Left colon (tissue), 2 donors: ENCODE results near the gene HABP2. TPM values are rescaled to one million over a fixed set of nuclear protein-coding genes. Genes with fewer than 3 reads are reported as not detected.

Experiments
- ATAC-seq: fragments of 200-7000 bp; cut with Tn5 transposase; one replicate; pipeline ENCODE4 v1.9.1; 2020; ENCODE audit warnings: mild to moderate bottlenecking, moderate library complexity
- DNase-seq, 2 donors: peaks; one replicate each; pipeline ENCODE4 v3.0.0-alpha.2; 2020
- intact Hi-C, 2 donors: fragments of 100-400 bp; cut with DNase I in 1 of 2; cut with micrococcal nuclease in 1 of 2; formaldehyde crosslinking; loops; one replicate each; pipeline versions ENCODE4 v1.11.2 to v1.14.0; 2022; cut with DNase I, micrococcal nuclease
- long read RNA-seq: library from polyadenylated mRNA; unstranded; transcript quantifications from one replicate; pipeline ENCODE4 v2.0.0, GENCODE V29; 2021
- total RNA-seq, 2 donors: library from RNA; stranded (reverse); fragmentation: NEBNext Ultra II Directional; extraction: Animal tissue kit (Norgen Biotek cat#: 25700); gene quantifications; one replicate each; pipeline ENCODE4 v1.2.1, GENCODE V29; 2021
- donor health status: DM: no; HTN: no; CAD: no.
- donor health status: DM: yes; HTN: yes; CAD: no.

HABP2 gene
- total RNA-seq: not detected
- long read RNA-seq: 0 reads

- intact Hi-C loops: no loop called here
- ATAC-seq: no peak
- DNase-seq: no peak
Measured at GRCh38 chr10:113552701-113553100, at the start of gene HABP2. Gene HABP2 (plus strand): TSS chr10:113553053. CDS start chr10:113553122, 69 bp downstream.

- ATAC-seq (no peak), DNase-seq (no peak)
- intact Hi-C loops: no loop called here
Measured at GRCh38 chr10:113503930-113504329, 48.9 kb upstream of the HABP2 start.

DNA sequence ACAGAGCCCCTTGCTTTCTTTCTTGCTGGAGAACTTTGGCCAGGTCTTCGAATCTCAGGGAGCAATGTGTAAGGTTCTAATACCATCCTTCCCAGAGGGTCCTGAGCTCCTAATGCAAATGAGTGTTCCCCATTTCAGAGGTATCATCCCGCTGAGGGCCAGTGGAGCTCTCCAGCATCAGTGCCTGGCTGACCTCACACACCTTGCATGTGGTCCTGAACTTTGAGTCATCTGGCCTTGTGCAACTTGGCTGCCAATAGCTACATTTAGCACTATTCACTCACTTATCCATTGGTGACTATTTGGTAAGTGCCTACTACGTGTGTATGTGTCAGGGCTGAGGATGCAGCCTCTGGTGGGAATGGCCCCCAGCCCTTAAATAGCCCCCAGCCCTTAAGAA, 48.4 kb upstream of the HABP2 start:
- no peak for ATAC-seq
- DNase-seq: no peak
- intact Hi-C loops: no loop called here

GRCh38 chr10:113506476-113506875, 46.4 kb upstream of the HABP2 start:
- DNase-seq: no peak
- intact Hi-C loops: no loop called here
- ATAC-seq: no peak

GRCh38 chr10:113511419-113511818, 41.4 kb upstream of the HABP2 start:
- intact Hi-C loops: no loop called here
- DNase-seq (no peak), ATAC-seq (no peak)

GRCh38 chr10:113515161-113515560, 37.7 kb upstream of the HABP2 start:
- ATAC-seq (no peak), DNase-seq (no peak)
- intact Hi-C loops: no loop called here

- no peak for ATAC-seq
- no peak for DNase-seq
- intact Hi-C loops: no loop called here
Measured at GRCh38 chr10:113515601-113516000, 37.3 kb upstream of the HABP2 start.

DNA sequence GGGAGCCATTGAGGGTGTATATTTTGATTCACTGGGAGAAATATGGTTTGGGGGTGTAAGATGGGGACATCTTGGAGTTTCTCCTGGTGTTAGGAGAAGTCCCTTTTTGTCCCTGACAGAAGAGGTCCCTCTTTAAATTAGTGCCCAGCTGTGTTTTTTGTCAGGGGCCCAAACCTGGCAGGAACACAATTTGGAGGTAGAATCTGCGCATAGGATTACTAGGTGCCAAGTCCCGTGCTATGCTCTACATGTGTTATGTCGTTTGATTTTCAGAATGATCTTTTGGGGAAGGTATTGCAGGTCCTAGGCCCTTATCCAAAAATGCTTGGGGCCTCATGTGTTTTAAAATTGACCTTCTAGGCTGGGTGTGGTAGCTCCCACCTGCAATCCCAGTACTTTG, 36.8 kb upstream of the HABP2 start:
- ATAC-seq (no peak), DNase-seq (no peak)
- intact Hi-C loops: no loop called here

DNA sequence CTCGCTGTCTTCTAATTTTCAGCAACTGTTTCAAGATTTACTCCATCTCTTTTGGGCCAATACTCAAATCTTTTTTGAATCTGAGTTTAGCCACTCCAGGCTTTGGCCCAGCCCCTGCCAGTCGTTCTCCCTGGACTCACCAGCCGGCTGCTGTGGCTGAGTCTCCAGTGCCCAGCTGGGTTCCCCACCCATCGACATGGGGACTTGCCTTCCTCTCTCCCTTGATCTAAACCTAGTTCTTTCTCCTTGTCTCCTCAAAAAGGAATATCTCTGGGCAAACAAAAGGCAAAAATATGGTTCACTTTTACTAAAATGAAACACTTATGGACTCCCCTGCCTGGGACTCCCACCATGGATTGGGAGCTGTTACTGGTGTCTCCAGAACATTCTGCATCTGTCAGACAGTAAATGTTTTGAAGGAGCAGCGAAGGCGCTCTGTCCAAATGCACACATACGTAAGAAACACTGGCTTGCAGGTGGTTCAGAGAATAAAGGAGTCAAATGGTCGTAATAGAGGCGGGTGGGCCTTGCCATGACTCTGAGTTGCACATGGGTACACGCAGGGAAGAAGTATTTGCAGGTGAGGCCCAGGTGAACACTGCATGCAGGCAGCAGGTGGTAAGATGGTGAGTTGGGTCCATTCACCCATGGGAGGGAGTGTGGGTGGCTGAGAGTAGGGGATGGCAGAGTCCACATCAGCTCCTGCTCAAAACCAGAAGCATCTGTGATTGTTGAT, 35.5 kb upstream of the HABP2 start:
- DNase-seq (no peak), ATAC-seq (no peak)
- intact Hi-C loops: no loop called here

DNA sequence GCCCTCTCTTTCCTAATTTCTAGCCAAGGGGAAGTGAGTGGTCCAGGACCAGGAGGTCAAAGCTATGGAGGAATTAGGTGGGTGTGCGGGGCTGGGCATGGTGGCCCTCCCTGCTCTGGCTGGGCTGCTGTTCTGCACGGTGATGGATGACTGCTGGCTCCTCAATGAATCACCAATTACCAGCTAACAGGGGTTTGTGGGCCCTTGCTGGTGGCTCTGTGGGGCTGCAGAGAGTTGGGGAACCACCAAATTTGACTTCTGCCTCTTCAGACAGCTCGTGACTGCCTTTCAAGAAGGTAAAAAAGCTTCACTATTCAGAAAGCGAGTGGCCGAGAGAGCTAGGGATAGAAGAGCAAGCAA, 35.0 kb upstream of the HABP2 start:
- DNase-seq: no peak
- intact Hi-C loops: no loop called here
- ATAC-seq: no peak

DNA sequence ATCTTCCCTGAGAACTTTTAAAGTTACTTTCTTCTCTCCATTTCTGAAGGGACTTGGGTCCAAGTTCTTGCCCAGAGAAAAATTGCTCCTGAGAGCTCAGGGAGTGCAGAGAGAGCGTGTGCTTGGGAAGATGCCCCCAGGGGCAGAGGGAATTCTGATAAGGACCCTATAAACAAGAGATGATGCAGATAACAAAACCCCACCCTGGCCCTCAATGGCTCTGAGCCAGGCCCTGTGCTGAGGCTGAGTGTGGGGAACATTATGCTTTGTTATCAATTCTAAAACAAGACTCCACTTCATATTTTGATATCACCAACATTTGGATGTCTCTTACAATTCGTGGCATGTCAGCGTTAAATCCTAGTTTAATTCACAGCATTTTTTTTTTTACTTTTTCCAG, 34.4 kb upstream of the HABP2 start:
- DNase-seq (no peak), ATAC-seq (no peak)
- intact Hi-C loops: no loop called here

GRCh38 chr10:113518816-113519591, 33.8 kb upstream of the HABP2 start:
- no peak for ATAC-seq
- intact Hi-C loops: no loop called here
- no peak for DNase-seq

GRCh38 chr10:113519681-113520115, 33.2 kb upstream of the HABP2 start:
- DNase-seq (no peak), ATAC-seq (no peak)
- intact Hi-C loops: no loop called here

GRCh38 chr10:113520261-113520660, 32.6 kb upstream of the HABP2 start:
- intact Hi-C loops: no loop called here
- ATAC-seq (no peak), DNase-seq (no peak)

DNA sequence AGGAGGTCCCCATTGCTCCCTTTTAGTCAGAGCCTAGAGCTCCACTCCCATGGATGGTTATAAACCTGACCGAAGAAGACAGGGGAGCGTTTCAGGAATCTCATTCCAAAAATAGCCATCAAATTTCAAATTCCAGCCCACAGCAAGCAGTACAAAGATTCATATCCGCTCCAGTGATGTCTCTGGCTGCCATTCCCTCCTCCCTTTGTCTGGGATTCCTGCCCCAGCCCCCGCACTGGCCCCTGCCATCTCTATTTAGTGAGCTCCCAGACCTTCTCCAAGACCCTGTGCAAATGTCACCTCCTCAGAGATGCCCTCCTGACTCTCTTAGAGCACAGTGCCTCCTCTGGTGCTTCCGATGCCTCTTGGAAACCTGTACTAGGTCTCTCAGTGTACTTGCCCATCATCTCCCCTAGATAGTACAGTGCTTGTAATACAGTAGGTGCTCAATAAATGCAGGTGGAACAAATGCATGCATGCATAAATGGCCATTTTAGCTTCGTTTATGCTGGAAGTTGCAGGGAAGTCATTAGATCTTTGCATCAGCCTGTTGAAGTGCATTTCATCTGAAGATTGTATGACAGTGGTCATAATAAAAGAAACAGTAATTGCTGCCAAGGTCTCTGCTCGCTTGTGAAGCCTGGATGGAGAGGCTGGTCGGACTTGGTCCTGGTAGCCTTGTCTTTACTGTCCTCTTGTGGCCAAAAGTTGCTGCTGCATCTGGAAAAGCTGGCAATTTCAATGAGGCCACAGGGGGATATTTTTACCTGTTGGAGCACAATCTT, 32.0 kb upstream of the HABP2 start:
- peak; percentile 84 for ATAC-seq
- intact Hi-C loops: no loop called here
- peak; percentile 53 to 59 for DNase-seq

DNA sequence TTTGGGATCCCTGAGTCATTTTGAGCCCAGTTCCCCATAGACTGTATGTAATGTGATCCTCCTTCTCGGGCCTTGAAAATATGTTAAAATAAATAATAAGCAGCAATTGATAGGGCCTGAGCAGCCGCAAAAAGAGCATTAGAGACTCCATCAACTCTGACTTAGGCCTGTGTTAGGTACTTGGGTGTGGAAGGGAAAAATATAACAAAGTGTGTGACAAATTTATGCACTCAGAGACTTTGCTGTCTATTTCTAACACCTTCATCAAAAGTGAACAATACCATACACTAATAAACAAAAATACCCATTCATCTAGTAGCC, 31.4 kb upstream of the HABP2 start:
- ATAC-seq: no peak
- no peak for DNase-seq
- intact Hi-C loops: no loop called here

DNA sequence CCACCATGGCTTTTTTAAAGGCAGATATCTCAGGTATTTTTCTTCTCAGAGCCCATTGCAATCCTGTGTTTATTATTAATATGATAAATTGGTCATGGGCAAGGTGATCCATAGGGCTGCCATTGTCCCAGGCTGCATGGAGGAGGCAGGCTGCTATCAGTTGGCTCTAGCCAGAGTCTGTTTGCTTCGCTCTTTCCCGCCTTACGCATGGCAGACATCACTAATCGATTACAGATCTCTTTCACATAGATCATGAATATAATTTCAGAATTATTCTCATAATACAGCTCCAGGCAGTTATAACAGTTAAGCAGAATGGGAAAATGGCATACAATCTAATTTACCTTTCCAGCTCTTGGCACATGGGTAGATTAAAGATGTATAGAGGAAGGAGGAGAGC, 30.4 kb upstream of the HABP2 start:
- no peak for DNase-seq
- no peak for ATAC-seq
- intact Hi-C loops: no loop called here

DNA sequence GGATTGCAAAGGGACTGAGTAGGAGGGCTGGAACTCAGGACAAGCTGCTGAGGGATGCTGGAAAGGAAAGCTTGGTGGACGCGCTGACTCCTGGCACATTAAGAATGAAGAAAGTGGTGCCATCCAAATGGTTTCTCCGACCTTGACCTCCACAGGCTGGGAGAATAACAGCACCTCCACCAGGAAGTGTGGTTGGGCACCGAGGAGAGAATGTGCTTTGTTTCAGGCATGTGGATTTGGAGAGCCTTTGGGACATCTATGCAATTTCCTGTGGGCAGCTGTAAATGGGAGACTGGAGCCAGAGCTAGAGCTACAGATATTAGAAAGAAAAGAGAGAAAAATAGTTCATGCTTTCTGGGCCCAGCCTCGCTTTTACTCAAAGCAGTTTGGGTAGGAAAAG, 29.8 kb upstream of the HABP2 start:
- DNase-seq: no peak
- no peak for ATAC-seq
- intact Hi-C loops: no loop called here

GRCh38 chr10:113523628-113524027, 29.2 kb upstream of the HABP2 start:
- no peak for ATAC-seq
- DNase-seq: no peak
- intact Hi-C loops: no loop called here

DNA sequence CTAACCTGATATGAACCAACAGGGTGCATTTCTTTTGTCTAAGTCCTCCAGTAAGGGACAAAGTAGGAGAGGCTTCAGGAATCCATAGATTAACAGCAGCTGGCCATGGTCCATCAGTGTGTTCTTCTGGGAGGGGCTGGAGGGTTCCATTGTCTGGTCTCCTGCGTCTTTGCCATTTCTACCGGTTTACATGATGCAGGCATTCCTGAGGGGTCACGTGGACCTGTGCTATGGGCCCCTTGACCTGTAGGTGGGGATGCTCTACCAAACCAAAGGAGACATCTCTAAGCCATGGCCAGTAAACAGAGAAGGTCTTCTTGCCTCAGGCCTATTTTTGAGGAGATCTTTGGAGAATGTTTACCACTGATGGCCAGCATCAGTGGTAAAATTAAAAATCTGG, 28.7 kb upstream of the HABP2 start:
- ATAC-seq (no peak), DNase-seq (no peak)
- intact Hi-C loops: no loop called here
